Endothelial cell of umbilical vein (primary cell): Measurements from ENCODE around the gene CKAP5. TPM values are rescaled to one million over a fixed set of nuclear protein-coding genes. Genes with fewer than 3 reads are reported as not detected.

Experiments used
- BruUV-seq: library from RNA; stranded (reverse); fragments of 400-500 nt; replicated peaks from 2 replicates; lab custom pipeline; 2021; lab: Mats Ljungman, UMichigan
- CTCF ChIA-PET: fragments of 300-600, 350-600 bp; sonication (Branson Sonifier 250); formaldehyde crosslinking; loops from one replicate; lab custom pipeline; 2021; ENCODE audit warnings: antibody characterized with exemption, inconsistent platforms; lab: Charles Lee
- POLR2A ChIA-PET: fragments of 300-600, 350-600 bp; sonication (Branson Sonifier 250); formaldehyde crosslinking; loops from one replicate; lab custom pipeline; 2021; ENCODE audit warnings: antibody characterized with exemption, inconsistent platforms; lab: Charles Lee
- DNase-seq: peaks from one replicate; pipeline ENCODE4 v3.0.0-alpha.2; 2011; ENCODE audit warnings: low read depth, low spot score
- FAIRE-seq: peaks from 2 replicates; lab custom pipeline; 2011; peaks lifted over from hg19 to GRCh38; lab: Jason Lieb, UNC
- H2AFZ ChIP-seq: 2 replicates; pipeline ENCODE4 v1.6.0; 2012; ENCODE audit warnings: low read depth, low read length, control low read depth, inconsistent platforms
- H3K27ac ChIP-seq: 2 replicates; pipeline ENCODE4 v1.5.1; 2011; ENCODE audit warnings: low read depth, mild to moderate bottlenecking, control low read depth, low read length, moderate library complexity; ENCODE audit not compliant: insufficient read depth
- H3K27me3 ChIP-seq, 2 experiments: 2 replicates each; pipeline versions ENCODE4 v1.6.0 to v1.6.1; 2011; ENCODE audit warnings: low read length in 2 of 2, mixed read lengths in 1 of 2; ENCODE audit not compliant: control insufficient read depth in 2 of 2, insufficient read depth in 2 of 2
- H3K36me3 ChIP-seq, 2 experiments: 2 replicates in 1 of 2; 3 replicates in 1 of 2; pipeline ENCODE4 v1.5.1; 2011; ENCODE audit warnings: low read length in 2 of 2, mild to moderate bottlenecking in 1 of 2, moderate library complexity in 1 of 2; ENCODE audit not compliant: control insufficient read depth in 2 of 2, insufficient read depth in 2 of 2; ENCODE audit errors: extremely low read depth in 1 of 2
- H3K4me1 ChIP-seq: 3 replicates; pipeline ENCODE4 v1.5.1; 2011; ENCODE audit warnings: mild to moderate bottlenecking, low read length; ENCODE audit not compliant: control insufficient read depth, insufficient read depth; ENCODE audit errors: extremely low read depth
- H3K4me2 ChIP-seq: 2 replicates; pipeline ENCODE4 v1.6.1; 2011; ENCODE audit warnings: low read length, control low read depth, mixed read lengths; ENCODE audit not compliant: insufficient read depth
- H3K4me3 ChIP-seq, 3 experiments: fragments of 200-600 bp in 1 of 3; sonication (generic), shearing (Covaris generic) in 1 of 3; replicated peaks in 1 of 3; 2 replicates each; pipeline ENCODE4 v1.5.1; 2011 to 2016; ENCODE audit warnings: control low read depth in 3 of 3, low read length in 3 of 3, mild to moderate bottlenecking in 2 of 3, inconsistent platforms in 1 of 3, low read depth in 1 of 3, moderate library complexity in 1 of 3; ENCODE audit not compliant: insufficient read depth in 1 of 3
- H3K79me2 ChIP-seq: 2 replicates; pipeline ENCODE4 v1.6.0; 2012; ENCODE audit warnings: low read length, inconsistent platforms; ENCODE audit not compliant: control insufficient read depth, insufficient read depth
- H3K9ac ChIP-seq: replicated peaks from 2 replicates; pipeline ENCODE3; 2011; ENCODE audit warnings: low read length, control low read depth; ENCODE audit not compliant: insufficient read depth; ENCODE audit errors: extremely low read depth
- H3K9me1 ChIP-seq: replicated peaks from 3 replicates; pipeline ENCODE4 v1.6.0; 2011; ENCODE audit warnings: mild to moderate bottlenecking, low read length; ENCODE audit not compliant: control insufficient read depth, insufficient read depth; ENCODE audit errors: extremely low read depth
- H3K9me3 ChIP-seq: replicated peaks from 2 replicates; pipeline ENCODE4 v1.5.1; 2012; ENCODE audit warnings: low read length, inconsistent platforms; ENCODE audit not compliant: control insufficient read depth, insufficient read depth
- H4K20me1 ChIP-seq: replicated peaks from 2 replicates; pipeline ENCODE3; 2011; ENCODE audit warnings: mild to moderate bottlenecking, low read length; ENCODE audit not compliant: control insufficient read depth, insufficient read depth; ENCODE audit errors: extremely low read depth
- EZH2 ChIP-seq: IDR thresholded peaks from 2 replicates; pipeline ENCODE4 v1.6.1; 2012; ENCODE audit warnings: borderline replicate concordance, low read depth, mild to moderate bottlenecking, moderate library complexity, low read length, inconsistent platforms; ENCODE audit not compliant: severe bottlenecking
- FOS ChIP-seq: IDR thresholded peaks from 2 replicates; pipeline ENCODE4 v1.6.1; 2011; ENCODE audit warnings: mild to moderate bottlenecking, low read length, moderate library complexity, borderline replicate concordance; ENCODE audit not compliant: insufficient read depth
- GATA2 ChIP-seq: IDR thresholded peaks from 2 replicates; pipeline ENCODE4 v1.7.0; 2011; ENCODE audit warnings: low read depth, mild to moderate bottlenecking, moderate library complexity, mixed read lengths, low read length; ENCODE audit not compliant: insufficient read length, insufficient read depth
- JUN ChIP-seq: IDR thresholded peaks from 2 replicates; pipeline ENCODE4 v1.6.1; 2011; ENCODE audit warnings: borderline replicate concordance, low read depth; ENCODE audit not compliant: insufficient read length, insufficient read depth
- MYC ChIP-seq: IDR thresholded peaks from one replicate; pipeline ENCODE4 v1.6.1; 2011; ENCODE audit warnings: mild to moderate bottlenecking, low read depth, low read length
- POLR2A ChIP-seq: IDR thresholded peaks from 2 replicates; pipeline ENCODE4 v1.6.1; 2012; ENCODE audit warnings: low read depth, mild to moderate bottlenecking, control low read depth, low read length
- POLR2AphosphoS5 ChIP-seq: IDR thresholded peaks from 2 replicates; pipeline ENCODE4 v1.6.1; 2012; ENCODE audit warnings: low read depth, mild to moderate bottlenecking, control low read depth, low read length, moderate library complexity; ENCODE audit not compliant: insufficient read depth
- dilution Hi-C: fragments of 300-500 bp; cut with MboI; formaldehyde crosslinking; loops from one replicate; pipeline ENCODE4 v1.15.0; 2019; ENCODE audit warnings: low sequenced_read_pairs; ENCODE audit not compliant: extremely low pct_ligation_motif_present
- intact Hi-C: fragments of 100-400 bp; cut with micrococcal nuclease; formaldehyde crosslinking; loops from one replicate; pipeline ENCODE4 v1.10.0; 2022
- polyA plus RNA-seq, 4 experiments: library from polyadenylated mRNA; depleted of rRNA in 3 of 4; stranded (reverse) in 3 of 4; unstranded in 1 of 4; fragments of >200 nt; gene quantifications; 2 replicates each; pipeline versions ENCODE4 v1.2.1 to v1.2.3, GENCODE V29; 2011 to 2012; ENCODE audit warnings: missing spikeins in 1 of 4
- total RNA-seq: library from RNA; stranded (reverse); gene quantifications from 2 replicates; pipeline ENCODE4 v1.2.3, GENCODE V29; 2021
- TF ChIP-seq, protein P1 (sequence below), 2 donors: IDR thresholded peaks; 1 replicate in 1 of 2; 2 replicates in 1 of 2; pipeline ENCODE4 v1.5.1; 2011; ENCODE audit warnings: low read length in 2 of 2, mild to moderate bottlenecking in 2 of 2, moderate library complexity in 2 of 2, control low read depth in 1 of 2, inconsistent platforms in 1 of 2, low read depth in 1 of 2; ENCODE audit not compliant: insufficient read depth in 1 of 2; ENCODE audit errors: extremely low read depth in 1 of 2
- TF ChIP-seq, protein P2 (sequence below): IDR thresholded peaks from 2 replicates; pipeline ENCODE4 v1.6.1; 2011; ENCODE audit not compliant: insufficient read depth, insufficient read length

The CKAP5 gene
- total and polyA plus RNA-seq, 2 donors (not counting 3 experiments of a cell fraction or from before 2014, with no cell fraction given), result 47.4 to 138 TPM

- Histone ChIP-seq H3K9me3 (no peaks in the 10 kb centered on the region), H2AFZ (no peak overlapping the region), H3K79me2 (no peaks in the 10 kb centered on the region), H3K4me3 (no peak overlapping the region), H3K36me3 (no peaks in the 10 kb centered on the region), H3K4me2 (no peak overlapping the region), H3K9me1 (no peaks in the 10 kb centered on the region), H3K27me3 (no peaks in the 10 kb centered on the region), H4K20me1 (no peaks in the 10 kb centered on the region), H3K9ac (no peak overlapping the region), H3K27ac (no peak overlapping the region), H3K4me1 (peaks cover 3% of the 10 kb centered on the region)
- DNase-seq, result no peak
- dilution Hi-C loops, result no loop called here
- TF ChIP-seq, protein P1, sequence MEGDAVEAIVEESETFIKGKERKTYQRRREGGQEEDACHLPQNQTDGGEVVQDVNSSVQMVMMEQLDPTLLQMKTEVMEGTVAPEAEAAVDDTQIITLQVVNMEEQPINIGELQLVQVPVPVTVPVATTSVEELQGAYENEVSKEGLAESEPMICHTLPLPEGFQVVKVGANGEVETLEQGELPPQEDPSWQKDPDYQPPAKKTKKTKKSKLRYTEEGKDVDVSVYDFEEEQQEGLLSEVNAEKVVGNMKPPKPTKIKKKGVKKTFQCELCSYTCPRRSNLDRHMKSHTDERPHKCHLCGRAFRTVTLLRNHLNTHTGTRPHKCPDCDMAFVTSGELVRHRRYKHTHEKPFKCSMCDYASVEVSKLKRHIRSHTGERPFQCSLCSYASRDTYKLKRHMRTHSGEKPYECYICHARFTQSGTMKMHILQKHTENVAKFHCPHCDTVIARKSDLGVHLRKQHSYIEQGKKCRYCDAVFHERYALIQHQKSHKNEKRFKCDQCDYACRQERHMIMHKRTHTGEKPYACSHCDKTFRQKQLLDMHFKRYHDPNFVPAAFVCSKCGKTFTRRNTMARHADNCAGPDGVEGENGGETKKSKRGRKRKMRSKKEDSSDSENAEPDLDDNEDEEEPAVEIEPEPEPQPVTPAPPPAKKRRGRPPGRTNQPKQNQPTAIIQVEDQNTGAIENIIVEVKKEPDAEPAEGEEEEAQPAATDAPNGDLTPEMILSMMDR (IDR thresholded peaks at IDR 0.05; ENCODE audit: extremely low read depth in 1 of 2, insufficient read depth in 1 of 2, low read depth in 1 of 2, low read length in 2 of 2), result no peak
- TF ChIP-seq POLR2A, result no peak
- no peak for TF ChIP-seq MYC
- no peak for TF ChIP-seq POLR2AphosphoS5
- TF ChIP-seq, protein P2, sequence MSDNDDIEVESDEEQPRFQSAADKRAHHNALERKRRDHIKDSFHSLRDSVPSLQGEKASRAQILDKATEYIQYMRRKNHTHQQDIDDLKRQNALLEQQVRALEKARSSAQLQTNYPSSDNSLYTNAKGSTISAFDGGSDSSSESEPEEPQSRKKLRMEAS, result no peak
- TF ChIP-seq JUN, result no peak
- no peak for TF ChIP-seq GATA2
- no peak for TF ChIP-seq FOS
- no peak for TF ChIP-seq EZH2
- intact Hi-C loops, result no loop called here
- ChIA-PET POLR2A (no interaction called here), CTCF (no interaction called here)
- FAIRE-seq, result no peak
- BruUV-seq, result no TSS peak
Observed at GRCh38 chr11:46722566-46723358, 123.3 kb downstream of the CKAP5 start.
